Mononuclear cell (primary cell): ENCODE results near the gene DIS3L2. TPM values are rescaled to one million over a fixed set of nuclear protein-coding genes. Genes with fewer than 3 reads are reported as not detected.

ENCODE experiments used
- H3K27me3 ChIP-seq: 2 replicates; pipeline ENCODE4 v1.6.0; 2011; ENCODE audit warnings: low read length, control low read depth; ENCODE audit not compliant: insufficient read depth
- H3K4me1 ChIP-seq: 2 replicates; pipeline ENCODE4 v1.5.1; 2011; ENCODE audit warnings: mild to moderate bottlenecking, low read length, control low read depth; ENCODE audit not compliant: insufficient read depth
- H3K4me3 ChIP-seq: 2 replicates; pipeline ENCODE4 v1.5.1; 2011; ENCODE audit warnings: mild to moderate bottlenecking, low read length, moderate library complexity
- H3K9me3 ChIP-seq: 2 replicates; pipeline ENCODE4 v1.5.1; 2011; ENCODE audit warnings: low read depth, mild to moderate bottlenecking, control low read depth, low read length
- total RNA-seq: library from RNA; depleted of rRNA; stranded (reverse); fragments of >200 nt; gene quantifications from one replicate; pipeline ENCODE4 v1.2.3, GENCODE V29; 2012

DIS3L2 gene
- total RNA-seq, 1 donor: 26.8 TPM

GRCh38 chr2:232281858-232282507 is 320.5 kb downstream of the DIS3L2 start:
- Histone ChIP-seq H3K4me3 (no peak overlapping the region), H3K4me1 (peaks cover 7% of the 10 kb centered on the region), H3K27me3 (no peaks in the 10 kb centered on the region), H3K9me3 (no peaks in the 10 kb centered on the region)

- Histone ChIP-seq H3K9me3 (no peaks in the 10 kb centered on the region), H3K4me1 (peaks cover 7% of the 10 kb centered on the region), H3K27me3 (no peaks in the 10 kb centered on the region), H3K4me3 (no peak overlapping the region)
These were observed 321.1 kb downstream of the DIS3L2 start for GRCh38 chr2:232282508-232283055.

DNA sequence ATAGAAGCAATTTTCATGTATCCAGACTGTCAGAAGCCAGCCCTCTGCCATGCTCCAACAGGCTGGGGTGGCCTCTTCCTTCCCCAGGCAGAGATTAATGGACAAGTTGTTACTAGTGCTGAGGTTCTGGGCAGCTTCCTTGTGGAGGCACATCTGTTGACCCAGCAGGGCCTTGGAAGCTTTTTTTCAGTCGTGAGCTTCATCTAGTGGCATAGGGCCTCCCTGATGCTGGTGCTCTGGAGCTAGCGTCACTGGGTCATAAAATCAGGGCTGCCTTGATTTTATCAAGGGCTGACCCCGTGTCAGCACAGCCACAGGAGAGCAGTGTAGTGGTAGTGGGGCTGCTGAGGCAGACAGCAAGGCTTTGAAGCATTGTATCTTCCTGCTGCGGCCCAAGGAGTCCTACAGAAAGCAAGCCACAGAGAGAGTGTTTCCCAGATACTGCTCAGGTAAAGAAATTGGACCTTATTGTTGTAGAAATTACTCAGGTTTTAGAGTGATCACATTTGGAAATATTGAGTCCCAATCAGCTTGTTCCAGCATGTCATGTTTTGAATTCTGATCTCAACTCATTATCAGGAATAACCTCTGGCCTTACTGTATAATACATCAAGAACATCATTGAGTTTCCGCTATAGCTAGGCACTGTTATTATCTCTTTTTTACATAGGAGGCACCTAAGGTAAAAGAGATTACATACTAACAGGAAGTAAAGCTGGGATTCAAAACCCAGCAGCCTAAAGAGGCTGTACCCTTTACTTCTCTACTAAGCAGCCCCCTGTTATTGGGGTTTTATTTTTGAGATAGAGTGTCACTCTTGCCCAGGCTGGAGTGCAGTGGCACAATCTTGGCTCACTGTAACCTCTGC is 324.7 kb downstream of the DIS3L2 start:
- H3K27me3 ChIP-seq: no peaks in the 10 kb centered on the region
- no peaks in the 10 kb centered on the region for H3K9me3 ChIP-seq
- peaks cover 7% of the 10 kb centered on the region for H3K4me1 ChIP-seq
- H3K4me3 ChIP-seq: no peak overlapping the region

GRCh38 chr2:232287316-232287715 is 325.8 kb downstream of the DIS3L2 start:
- Histone ChIP-seq H3K4me1 (peaks cover 7% of the 10 kb centered on the region), H3K9me3 (no peaks in the 10 kb centered on the region), H3K27me3 (no peaks in the 10 kb centered on the region), H3K4me3 (no peak overlapping the region)

DNA sequence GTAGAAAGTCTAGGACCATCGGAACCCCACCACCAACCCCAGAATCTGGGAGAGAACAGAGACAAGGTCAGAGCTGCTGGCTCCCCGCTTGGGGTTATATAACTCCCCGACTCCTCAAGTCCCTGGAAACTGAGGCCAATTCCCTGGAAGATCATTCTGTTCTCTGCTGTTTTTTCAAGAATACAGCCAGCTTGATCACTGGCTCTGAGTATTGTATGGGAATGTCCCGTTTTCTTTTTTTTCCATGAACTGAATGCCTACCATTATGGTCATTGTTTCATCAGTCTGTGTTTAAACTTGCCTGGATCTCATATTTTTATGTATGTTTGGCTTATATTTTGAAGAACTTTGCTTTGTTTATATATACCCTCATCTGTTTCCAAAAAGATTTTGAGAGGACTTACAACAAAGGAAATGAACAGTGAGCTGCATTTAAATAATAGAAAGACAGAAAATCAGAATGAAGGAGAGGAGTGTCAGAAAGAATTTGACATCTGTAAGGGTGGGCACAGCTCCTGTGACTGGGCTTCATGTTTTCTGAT is 327.0 kb downstream of the DIS3L2 start:
- peaks cover 17% of the 10 kb centered on the region for H3K4me1 ChIP-seq
- H3K27me3 ChIP-seq: no peaks in the 10 kb centered on the region
- H3K9me3 ChIP-seq: no peaks in the 10 kb centered on the region
- H3K4me3 ChIP-seq: no peak overlapping the region

- H3K4me3 ChIP-seq: no peak overlapping the region
- H3K27me3 ChIP-seq: no peaks in the 10 kb centered on the region
- no peaks in the 10 kb centered on the region for H3K9me3 ChIP-seq
- H3K4me1 ChIP-seq: peaks cover 17% of the 10 kb centered on the region
These were observed 329.2 kb downstream of the DIS3L2 start for GRCh38 chr2:232290668-232291067.

DNA sequence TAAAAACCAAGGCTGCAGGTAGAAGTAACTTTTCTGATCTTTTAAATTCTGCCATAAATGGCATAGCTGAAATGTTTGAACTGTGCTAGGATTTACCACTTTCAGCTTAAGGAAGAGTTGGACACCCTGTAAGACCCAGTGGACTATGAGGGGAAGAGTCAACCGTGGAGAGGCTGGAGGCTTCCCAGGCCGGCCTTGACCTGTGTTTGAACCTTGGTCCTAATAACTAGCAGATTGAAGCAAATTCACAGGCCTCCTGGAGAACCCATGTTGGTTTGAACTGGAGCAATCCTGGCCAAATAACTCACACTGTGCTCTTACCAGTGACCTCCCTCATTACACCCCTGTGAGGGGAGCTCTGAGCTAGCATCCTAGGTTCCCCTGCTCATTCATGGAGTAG is 329.8 kb downstream of the DIS3L2 start:
- Histone ChIP-seq H3K4me1 (peaks cover 14% of the 10 kb centered on the region), H3K27me3 (no peaks in the 10 kb centered on the region), H3K9me3 (no peaks in the 10 kb centered on the region), H3K4me3 (no peak overlapping the region)

- Histone ChIP-seq H3K4me1 (peaks cover 14% of the 10 kb centered on the region), H3K4me3 (no peak overlapping the region), H3K27me3 (no peaks in the 10 kb centered on the region), H3K9me3 (no peaks in the 10 kb centered on the region)
These were observed 331.1 kb downstream of the DIS3L2 start for GRCh38 chr2:232292395-232293154.

GRCh38 chr2:232293191-232293590 is 331.7 kb downstream of the DIS3L2 start:
- Histone ChIP-seq H3K27me3 (no peaks in the 10 kb centered on the region), H3K4me3 (no peak overlapping the region), H3K9me3 (no peaks in the 10 kb centered on the region), H3K4me1 (peaks cover 14% of the 10 kb centered on the region)

DNA sequence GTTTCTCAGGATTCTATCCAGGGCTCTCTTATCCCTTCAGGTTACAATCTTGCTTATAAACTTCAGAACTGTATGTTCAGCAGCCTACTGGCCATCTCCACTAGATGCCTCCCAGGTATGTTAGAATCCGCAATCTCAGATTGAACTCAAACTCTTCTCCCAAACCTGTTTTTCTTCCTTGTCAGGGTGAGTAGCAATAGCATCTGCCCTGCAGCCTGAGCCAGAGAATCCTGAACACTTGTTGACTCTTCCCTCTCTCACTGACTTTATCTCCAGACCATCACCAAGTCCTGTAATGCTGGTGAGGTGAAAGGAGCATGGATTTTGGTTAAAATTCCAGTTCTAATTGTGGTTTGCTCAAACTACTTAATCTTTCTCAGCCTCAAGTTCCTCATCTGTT is 334.5 kb downstream of the DIS3L2 start:
- H3K4me3 ChIP-seq: no peak overlapping the region
- H3K9me3 ChIP-seq: no peaks in the 10 kb centered on the region
- H3K4me1 ChIP-seq: peaks cover 28% of the 10 kb centered on the region
- H3K27me3 ChIP-seq: no peaks in the 10 kb centered on the region

GRCh38 chr2:232296776-232297525 is 335.4 kb downstream of the DIS3L2 start:
- Histone ChIP-seq H3K4me1 (peaks cover 28% of the 10 kb centered on the region), H3K27me3 (no peaks in the 10 kb centered on the region), H3K4me3 (no peak overlapping the region), H3K9me3 (no peaks in the 10 kb centered on the region)

DNA sequence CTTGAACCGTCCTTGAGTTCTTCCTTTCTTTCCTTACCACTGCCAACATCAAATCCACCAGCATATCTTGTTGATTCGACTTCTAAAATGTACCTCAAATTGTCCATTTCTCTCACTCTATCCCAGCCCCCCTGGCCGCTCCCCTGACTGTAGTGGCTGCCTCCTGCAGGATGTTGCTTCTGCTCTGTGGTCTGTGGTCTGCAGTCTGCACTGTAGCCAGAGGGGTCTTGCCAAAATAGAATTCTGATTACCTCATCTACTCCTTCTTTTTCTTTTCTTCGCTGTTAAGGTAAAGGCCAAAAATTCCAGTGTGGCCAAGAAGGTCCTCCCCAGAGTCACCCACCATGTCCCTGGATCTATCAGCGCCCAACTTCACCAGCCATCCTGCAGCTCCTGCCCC is 337.6 kb downstream of the DIS3L2 start:
- no peak overlapping the region for H3K4me3 ChIP-seq
- H3K9me3 ChIP-seq: no peaks in the 10 kb centered on the region
- no peaks in the 10 kb centered on the region for H3K27me3 ChIP-seq
- peaks cover 14% of the 10 kb centered on the region for H3K4me1 ChIP-seq

GRCh38 chr2:232299927-232300674 is 338.6 kb downstream of the DIS3L2 start:
- H3K4me1 ChIP-seq: peaks cover 14% of the 10 kb centered on the region
- H3K27me3 ChIP-seq: no peaks in the 10 kb centered on the region
- no peaks in the 10 kb centered on the region for H3K9me3 ChIP-seq
- H3K4me3 ChIP-seq: no peak overlapping the region
